ENCODE measurements around the gene KMT2E.
A peak's percentile ranks its signal among the peaks of the same experiment; 100 is the strongest.

Gene KMT2E

GRCh38 chr7:104983578-104984539, 30.1 kb upstream of the KMT2E start (continued):
- TF ChIP-seq, protein P1, sequence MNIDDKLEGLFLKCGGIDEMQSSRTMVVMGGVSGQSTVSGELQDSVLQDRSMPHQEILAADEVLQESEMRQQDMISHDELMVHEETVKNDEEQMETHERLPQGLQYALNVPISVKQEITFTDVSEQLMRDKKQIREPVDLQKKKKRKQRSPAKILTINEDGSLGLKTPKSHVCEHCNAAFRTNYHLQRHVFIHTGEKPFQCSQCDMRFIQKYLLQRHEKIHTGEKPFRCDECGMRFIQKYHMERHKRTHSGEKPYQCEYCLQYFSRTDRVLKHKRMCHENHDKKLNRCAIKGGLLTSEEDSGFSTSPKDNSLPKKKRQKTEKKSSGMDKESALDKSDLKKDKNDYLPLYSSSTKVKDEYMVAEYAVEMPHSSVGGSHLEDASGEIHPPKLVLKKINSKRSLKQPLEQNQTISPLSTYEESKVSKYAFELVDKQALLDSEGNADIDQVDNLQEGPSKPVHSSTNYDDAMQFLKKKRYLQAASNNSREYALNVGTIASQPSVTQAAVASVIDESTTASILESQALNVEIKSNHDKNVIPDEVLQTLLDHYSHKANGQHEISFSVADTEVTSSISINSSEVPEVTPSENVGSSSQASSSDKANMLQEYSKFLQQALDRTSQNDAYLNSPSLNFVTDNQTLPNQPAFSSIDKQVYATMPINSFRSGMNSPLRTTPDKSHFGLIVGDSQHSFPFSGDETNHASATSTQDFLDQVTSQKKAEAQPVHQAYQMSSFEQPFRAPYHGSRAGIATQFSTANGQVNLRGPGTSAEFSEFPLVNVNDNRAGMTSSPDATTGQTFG (tag by site-specific recombination; IDR thresholded peaks at IDR 0.05; ENCODE audit: borderline replicate concordance), result no peak
- no peak for TF ChIP-seq ZNF221 (tag by site-specific recombination; IDR thresholded peaks at IDR 0.05; ENCODE audit: borderline replicate concordance)
- TF ChIP-seq KLF8 (tag by site-specific recombination; IDR thresholded peaks at IDR 0.05), result peak; percentile 96
- TF ChIP-seq ZEB2 (tag by site-specific recombination; IDR thresholded peaks at IDR 0.05), result peak; percentile 57; the same call in 1 of the 2 replicates
- no peak for TF ChIP-seq ZSCAN5A (tag by site-specific recombination; IDR thresholded peaks at IDR 0.05)
- TF ChIP-seq ZNF777 (tag by site-specific recombination; IDR thresholded peaks at IDR 0.05; ENCODE audit: borderline replicate concordance), result no peak
- TF ChIP-seq REPIN1 (tag by site-specific recombination; IDR thresholded peaks at IDR 0.05; ENCODE audit: low read depth), result no peak
- TF ChIP-seq ZIC2 (tag by site-specific recombination; IDR thresholded peaks at IDR 0.05), result peak; percentile 62
- no peak for TF ChIP-seq ZNF530 (tag by site-specific recombination; IDR thresholded peaks at IDR 0.05; ENCODE audit: low read depth)
- no peak for TF ChIP-seq ZNF16 (tag by site-specific recombination; IDR thresholded peaks at IDR 0.05; ENCODE audit: low read depth)
- TF ChIP-seq ZNF837 (tag by site-specific recombination; IDR thresholded peaks at IDR 0.05), result peak; percentile 54; the same call in 1 of the 2 replicates
- no peak for TF ChIP-seq ZNF311 (tag by site-specific recombination; IDR thresholded peaks at IDR 0.05; ENCODE audit: borderline replicate concordance)
- 0 out of 2 replicates have a peak, but pooled peaks have one; percentile 41 for TF ChIP-seq ZNF76 (tag by site-specific recombination; IDR thresholded peaks at IDR 0.05; ENCODE audit: borderline replicate concordance, low read depth)
- TF ChIP-seq ZNF423 (tag by site-specific recombination; IDR thresholded peaks at IDR 0.05), result no peak

DNA sequence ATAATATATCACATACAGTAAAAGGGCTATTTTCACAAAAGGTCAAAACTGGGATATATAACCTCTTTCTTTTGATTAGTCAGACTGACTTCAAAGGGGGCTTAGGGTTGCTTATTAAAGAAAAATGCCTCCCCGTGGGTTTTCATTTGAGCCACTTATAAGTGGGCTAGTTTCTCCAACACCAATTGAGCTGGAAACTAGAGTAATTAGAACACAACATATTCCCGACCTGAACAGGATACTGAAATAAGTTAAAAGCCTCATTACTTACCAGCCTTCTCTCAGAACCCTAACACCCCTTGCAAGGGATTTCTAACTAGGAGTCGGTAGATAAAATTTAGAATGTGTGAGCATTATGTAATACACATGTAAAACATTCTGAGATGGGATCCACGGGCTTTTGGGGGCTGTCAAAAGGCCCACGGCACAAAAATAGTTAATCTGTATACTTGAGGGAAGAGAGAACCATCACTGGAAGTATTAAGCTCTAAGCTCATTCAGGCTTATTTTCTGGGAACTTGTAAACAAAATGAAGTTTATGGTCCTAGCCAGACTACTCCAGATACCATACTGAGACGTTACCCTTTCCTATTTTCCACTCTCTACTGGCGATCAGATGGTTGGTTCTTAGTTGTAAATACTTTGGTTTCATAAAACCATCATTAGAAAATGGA, 29.3 kb upstream of the KMT2E start:
- Histone ChIP-seq H3K4me1 (ENCODE audit: control insufficient read depth, insufficient read depth, low read length) (peaks cover 35% of the 10 kb centered on the region), H3K27ac (ENCODE audit: extremely low read depth, low read depth, low read length) (peak overlapping the region; percentile 84), H3K36me3 (ENCODE audit: control insufficient read depth in 2 of 2, insufficient read depth in 1 of 2, low read length in 2 of 2) (peaks cover 0 to 6% of the 10 kb centered on the region in 2 experiments; a peak in 1 of 3 replicates), H3K9me3 (ENCODE audit: control insufficient read depth, insufficient read depth, low read depth, low read length) (no peaks in the 10 kb centered on the region), H3K4me3 (ENCODE audit: low read depth, low read length) (peak overlapping the region; percentile 74)
- POLR2A ChIA-PET, result interaction anchor here (0.7 to 5.6 kb wide), 5 partner anchors 28 to 404 kb away, joined by 3 to 92 read pairs (median 3); partner anchors contain the start of genes KMT2E and SRPK2
- CTCF ChIA-PET, result interaction anchor here (0.6 to 1.4 kb wide), 4 partner anchors 29 to 101 kb away, joined by 3 read pairs; no protein-coding TSS in a partner anchor
- TF ChIP-seq ZNF280C (tag by site-specific recombination; IDR thresholded peaks at IDR 0.05) (no peak), ZNF416 (tag by site-specific recombination; IDR thresholded peaks at IDR 0.05) (no peak), MYNN (tag by site-specific recombination; IDR thresholded peaks at IDR 0.05; ENCODE audit: borderline replicate concordance) (peak; percentile 75), ZNF747 (tag by site-specific recombination; IDR thresholded peaks at IDR 0.05) (no peak), TRIM28 (IDR thresholded peaks at IDR 0.05; ENCODE audit: borderline replicate concordance, low read length) (no peak), CTCF (tag by site-specific recombination; IDR thresholded peaks at IDR 0.05) (no peak), ZNF239 (tag by site-specific recombination; IDR thresholded peaks at IDR 0.05) (no peak), KLF9 (tag by site-specific recombination; IDR thresholded peaks at IDR 0.05; ENCODE audit: low read depth) (no peak)

All from HEK293 (cell line).